ENCODE data around the gene CEP55. TPM values are rescaled to one million over a fixed set of nuclear protein-coding genes. Genes with fewer than 3 reads are reported as not detected.

CEP55 gene
- total and polyA plus RNA-seq, 10 of the 15 experiments (the other 5 are each of a cell fraction or from before 2014, with no cell fraction given), result 14.6 to 83.6 (median 52.0) TPM

DNA sequence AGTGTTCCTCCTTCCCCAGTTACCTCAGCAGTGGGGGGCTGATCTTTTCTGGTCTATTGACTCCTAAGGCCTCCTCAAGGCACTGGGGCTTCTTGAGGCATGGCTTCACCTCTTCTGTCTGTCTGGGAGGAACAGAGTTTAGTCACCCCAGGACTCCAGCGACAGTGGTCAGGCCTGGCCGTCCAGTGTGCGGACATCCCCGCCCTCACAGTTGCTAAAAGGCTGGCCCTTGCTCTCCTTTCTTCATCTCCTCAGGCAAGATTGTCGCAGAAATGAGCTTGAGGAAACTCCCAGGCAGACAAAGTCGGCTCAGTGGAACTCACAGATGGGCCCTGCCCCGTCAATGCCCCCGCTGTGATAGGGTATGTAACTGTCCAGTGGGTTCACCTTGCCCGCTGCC lies 63.1 kb downstream of the CEP55 start:
- no peaks in the 10 kb centered on the region for H4K20me1 ChIP-seq (ENCODE audit: control insufficient read depth, insufficient read depth)
- H3K36me3 ChIP-seq (ENCODE audit: control insufficient read depth in 2 of 2, insufficient read depth in 2 of 2, low read length in 1 of 2), result no peaks in the 10 kb centered on the region
- DNase-seq (ENCODE audit: low read depth, low spot score) (no peak), ATAC-seq (no peak), FAIRE-seq (no peak)
- BruUV-seq (replicated peaks), result no TSS peak
- no peak overlapping the region for H3K9ac ChIP-seq (ENCODE audit: control insufficient read depth, insufficient read depth, low read length)
- no peaks in the 10 kb centered on the region for H3K27me3 ChIP-seq (replicated peaks in 1 of 2; ENCODE audit: control insufficient read depth in 2 of 2, insufficient read depth in 2 of 2, low read length in 1 of 2)
- no peak overlapping the region for H3K27ac ChIP-seq (ENCODE audit: control insufficient read depth, insufficient read depth)
- H3K9me3 ChIP-seq (replicated peaks; ENCODE audit: control insufficient read depth, insufficient read depth, low read length), result no peaks in the 10 kb centered on the region
- no peaks in the 10 kb centered on the region for H3K4me1 ChIP-seq (ENCODE audit: control insufficient read depth, insufficient read depth, low read length)
- ChIA-PET RAD21 (ENCODE audit: unreplicated experiment) (no interaction called here), SMC1A (ENCODE audit: uncharacterized antibody, unreplicated experiment) (no interaction called here), CTCF (interaction anchor here (0.7 kb wide), 1 partner anchor 176 kb away, joined by 3 read pairs; no protein-coding TSS in a partner anchor), POLR2A (no interaction called here)
- no peak for TF ChIP-seq CBX5 (IDR thresholded peaks at IDR 0.05; ENCODE audit: low read depth)
- TF ChIP-seq SMC3 (IDR thresholded peaks at IDR 0.05; ENCODE audit: borderline replicate concordance, low read length), result no peak
- TF ChIP-seq TAF1 (IDR thresholded peaks at IDR 0.05; ENCODE audit: borderline replicate concordance, low read depth, low read length), result no peak
- no peak for TF ChIP-seq NFXL1 (IDR thresholded peaks at IDR 0.05; ENCODE audit: borderline replicate concordance)
- in situ Hi-C loops (cut with MboI) (loop anchor here (10.0 kb wide), 1 partner anchor 255 kb away; no protein-coding TSS in a partner anchor), intact Hi-C loops (cut with micrococcal nuclease; ENCODE audit: unreplicated experiment) (no loop called here)
- 37% methylated on average over 9 of the region's 9 CpGs for WGBS (ENCODE audit: insufficient coverage, insufficient replicate concordance, low lambda C conversion rate, missing lambda C conversion rate)
- no peak overlapping the region for H2AFZ ChIP-seq (ENCODE audit: control insufficient read depth, low read depth, low read length)
- no peaks in the 10 kb centered on the region for H3K79me2 ChIP-seq (ENCODE audit: control insufficient read depth, insufficient read depth, low read length)
- no peak overlapping the region for H3K4me3 ChIP-seq
- no peak overlapping the region for H3K4me2 ChIP-seq (ENCODE audit: control insufficient read depth, insufficient read depth)

DNA sequence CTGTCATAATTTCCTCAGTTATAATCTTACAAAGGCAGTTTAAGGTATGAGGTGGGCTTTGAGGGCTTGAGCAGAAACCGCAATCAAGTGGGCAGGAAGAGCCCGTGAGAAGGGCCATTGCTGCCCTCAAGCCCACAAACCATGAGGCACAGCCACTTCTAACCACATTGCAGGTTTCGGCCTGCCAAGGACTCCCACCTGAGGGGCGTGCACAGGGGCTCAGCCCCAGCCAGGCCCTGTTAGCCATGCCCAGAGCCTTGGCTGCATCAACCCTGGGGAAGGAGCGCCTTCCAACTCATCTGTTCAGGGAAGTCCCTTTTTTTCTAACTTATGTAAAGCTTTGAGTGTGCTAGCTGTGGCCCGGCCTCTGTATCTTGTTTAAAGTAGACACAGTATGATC lies 64.1 kb downstream of the CEP55 start:
- in situ Hi-C loops (cut with MboI) (no loop called here), intact Hi-C loops (cut with micrococcal nuclease; ENCODE audit: unreplicated experiment) (no loop called here)
- ATAC-seq (no peak; the same call in 1 of the 3 replicates), FAIRE-seq (no peak), DNase-seq (ENCODE audit: low read depth, low spot score) (no peak)
- Histone ChIP-seq H3K4me1 (ENCODE audit: control insufficient read depth, insufficient read depth, low read length) (no peaks in the 10 kb centered on the region), H2AFZ (ENCODE audit: control insufficient read depth, low read depth, low read length) (no peak overlapping the region), H3K27me3 (replicated peaks in 1 of 2; ENCODE audit: control insufficient read depth in 2 of 2, insufficient read depth in 2 of 2, low read length in 1 of 2) (no peaks in the 10 kb centered on the region; a peak in 1 of 4 replicates), H4K20me1 (ENCODE audit: control insufficient read depth, insufficient read depth) (no peaks in the 10 kb centered on the region), H3K36me3 (ENCODE audit: control insufficient read depth in 2 of 2, insufficient read depth in 2 of 2, low read length in 1 of 2) (no peaks in the 10 kb centered on the region), H3K79me2 (ENCODE audit: control insufficient read depth, insufficient read depth, low read length) (no peaks in the 10 kb centered on the region), H3K4me3 (no peak overlapping the region), H3K27ac (ENCODE audit: control insufficient read depth, insufficient read depth) (no peak overlapping the region), H3K4me2 (ENCODE audit: control insufficient read depth, insufficient read depth) (no peak overlapping the region), H3K9me3 (replicated peaks; ENCODE audit: control insufficient read depth, insufficient read depth, low read length) (no peaks in the 10 kb centered on the region), H3K9ac (ENCODE audit: control insufficient read depth, insufficient read depth, low read length) (no peak overlapping the region)
- WGBS (ENCODE audit: insufficient coverage, insufficient replicate concordance, low lambda C conversion rate, missing lambda C conversion rate), result 34% methylated on average over 6 of the region's 6 CpGs
- POLR2A ChIA-PET, result no interaction called here
- TF ChIP-seq KLF5 (IDR thresholded peaks at IDR 0.05; ENCODE audit: partially characterized antibody) (no peak), ZBTB4 (CRISPR knock-in tag; IDR thresholded peaks at IDR 0.05) (no peak), IKZF2 (IDR thresholded peaks at IDR 0.05) (no peak), BCLAF1 (IDR thresholded peaks at IDR 0.05) (no peak)
- CTCF ChIA-PET, result interaction anchor here (1.0 kb wide), 1 partner anchor 30 kb away, joined by 3 read pairs; no protein-coding TSS in a partner anchor
- no TSS peak for BruUV-seq (replicated peaks)
- RAD21 ChIA-PET (ENCODE audit: unreplicated experiment), result no interaction called here
- SMC1A ChIA-PET (ENCODE audit: uncharacterized antibody, unreplicated experiment), result interaction anchor here (0.6 kb wide), 1 partner anchor 415 kb away, joined by 3 read pairs; no protein-coding TSS in a partner anchor

Data from GM12878 (cell line).